GM19043 (cell line): ENCODE results near the gene CEP95.
"Not testable (repeated sequence)": the region's sequence is repeated elsewhere in the genome, so short reads cannot be mapped to it uniquely, and the experiment has no call there.

Source experiments
- ATAC-seq: cut with Tn5 transposase; IDR thresholded peaks from one replicate; pipeline ENCODE4 v1.9.1; 2021; ENCODE audit warnings: low read depth; ENCODE audit not compliant: unreplicated experiment

The CEP95 gene

DNA sequence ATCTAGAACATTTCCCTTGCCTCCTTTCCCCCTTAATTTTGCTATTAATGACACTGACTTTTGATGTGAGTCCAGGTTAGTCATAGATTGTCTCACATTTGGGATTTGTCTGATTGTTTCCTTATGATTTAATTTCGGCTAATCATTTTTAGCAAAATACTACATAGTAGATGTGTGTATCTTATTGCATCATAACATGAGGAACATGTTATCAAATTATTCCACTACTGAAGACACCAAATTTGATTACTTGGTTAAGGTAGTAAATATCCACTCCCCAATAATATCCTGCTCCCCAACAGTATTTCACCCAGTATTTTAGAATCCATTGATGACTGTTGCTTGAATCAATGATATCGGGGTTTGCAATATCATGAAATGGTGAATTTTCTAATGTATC lies 12.7 kb upstream of the CEP95 start:
- ATAC-seq, result no peak

DNA sequence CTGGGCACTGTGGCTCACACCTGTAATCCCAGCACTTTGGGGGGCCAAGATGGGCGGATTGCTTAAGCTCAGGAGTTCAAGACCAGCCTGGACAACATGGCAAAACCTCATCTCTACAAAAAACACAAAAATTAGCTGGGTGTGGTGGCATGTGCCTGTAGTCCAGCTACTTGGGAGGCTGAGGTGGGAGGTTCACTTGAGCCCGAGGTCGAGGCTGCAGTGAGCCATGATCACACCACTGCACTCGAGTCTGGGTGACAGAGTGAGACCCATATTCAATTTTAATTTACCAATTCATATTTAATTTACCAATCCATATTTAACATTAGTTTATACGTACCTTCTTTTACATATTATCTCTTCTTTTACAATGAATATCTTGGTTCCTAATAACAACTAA lies 11.5 kb upstream of the CEP95 start:
- ATAC-seq, result not testable (repeated sequence)

DNA sequence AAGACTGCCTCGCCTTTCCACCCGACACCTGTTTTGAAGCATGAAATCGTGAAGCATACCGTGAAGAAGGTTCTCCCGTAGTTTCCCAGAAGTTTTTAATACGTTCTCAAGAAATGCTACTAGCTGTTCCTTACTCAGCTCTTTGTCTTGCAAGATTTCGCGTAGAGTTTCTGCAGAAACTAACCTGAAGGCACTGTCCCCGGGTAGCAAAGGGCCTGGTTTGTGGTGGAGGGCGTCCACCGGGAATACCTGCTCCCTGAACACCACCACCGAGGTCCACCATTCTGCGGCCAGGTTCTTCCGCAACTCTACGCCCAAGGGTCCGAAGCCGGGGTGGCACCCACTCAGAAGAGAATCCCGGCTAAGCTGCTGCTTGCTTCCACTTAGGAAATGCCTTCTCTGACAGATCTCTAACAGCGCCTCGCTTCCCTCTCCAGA lies 10.4 kb upstream of the CEP95 start:
- no peak for ATAC-seq

DNA sequence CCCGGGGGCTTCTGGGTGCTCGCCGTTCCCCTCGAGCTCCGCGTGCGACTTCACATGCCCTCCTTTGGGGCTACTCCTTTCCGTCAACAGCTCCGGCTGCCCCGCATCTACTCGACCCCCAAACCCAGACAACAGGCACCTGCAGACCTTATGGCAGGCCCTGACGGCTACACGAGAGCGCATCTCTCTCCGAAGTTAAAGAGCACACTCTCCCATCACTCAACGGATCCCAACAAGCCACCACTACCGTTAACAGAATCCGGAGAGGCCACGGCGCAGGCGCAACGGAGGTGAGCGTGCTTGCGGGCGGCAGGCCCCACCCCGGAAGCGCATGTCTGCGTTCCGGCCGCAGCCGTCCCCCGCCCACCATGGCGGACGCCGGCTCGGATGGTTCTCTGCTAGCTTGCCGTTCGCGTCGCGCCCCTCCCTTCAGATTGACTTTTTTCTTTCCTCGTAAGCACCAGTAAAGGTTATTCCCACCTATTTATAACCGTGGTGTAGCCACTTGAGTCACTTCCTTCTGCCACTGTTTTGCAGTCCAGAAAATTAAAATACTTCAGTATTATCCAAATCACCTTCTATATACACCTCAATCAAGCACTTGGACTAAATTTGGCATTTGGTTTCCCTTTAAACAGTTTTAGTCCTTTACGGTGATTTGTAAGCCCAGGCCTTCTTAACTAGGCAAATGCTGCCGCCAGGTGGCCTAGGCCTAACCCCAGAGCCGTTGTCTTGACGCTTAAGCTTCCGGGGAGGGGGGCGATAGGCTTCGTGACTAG lies 9.8 kb upstream of the CEP95 start, which contains the start of gene POLG2:
Gene POLG2, minus strand, starts transcription at position 269 of the 779 bp plus-strand sequence. Its CDS starts 86 bp downstream, at position 183.
- ATAC-seq, result peak; percentile 91

DNA sequence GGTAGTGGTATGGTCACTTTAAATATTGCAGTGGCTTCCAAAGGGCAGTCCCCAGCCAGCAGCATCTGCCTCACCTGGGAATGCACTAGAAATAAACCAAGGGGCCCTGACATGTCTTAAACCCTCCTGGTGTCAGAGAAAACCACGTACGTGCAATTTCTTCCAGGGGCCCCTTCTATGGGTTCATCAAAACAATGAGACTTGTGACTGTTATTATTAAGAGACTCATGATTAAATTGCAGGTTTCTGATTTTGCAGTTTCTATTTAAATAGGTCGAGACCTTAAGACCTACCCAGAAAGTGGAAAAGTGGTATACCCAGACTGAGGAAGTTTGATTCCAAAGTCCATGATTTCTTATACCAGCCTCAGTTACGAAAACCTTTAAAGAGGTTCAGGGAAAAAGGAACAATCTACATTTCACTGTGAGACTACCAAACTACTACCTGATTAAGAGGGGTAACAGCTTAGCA lies 9.2 kb upstream of the CEP95 start:
- ATAC-seq, result no peak

DNA sequence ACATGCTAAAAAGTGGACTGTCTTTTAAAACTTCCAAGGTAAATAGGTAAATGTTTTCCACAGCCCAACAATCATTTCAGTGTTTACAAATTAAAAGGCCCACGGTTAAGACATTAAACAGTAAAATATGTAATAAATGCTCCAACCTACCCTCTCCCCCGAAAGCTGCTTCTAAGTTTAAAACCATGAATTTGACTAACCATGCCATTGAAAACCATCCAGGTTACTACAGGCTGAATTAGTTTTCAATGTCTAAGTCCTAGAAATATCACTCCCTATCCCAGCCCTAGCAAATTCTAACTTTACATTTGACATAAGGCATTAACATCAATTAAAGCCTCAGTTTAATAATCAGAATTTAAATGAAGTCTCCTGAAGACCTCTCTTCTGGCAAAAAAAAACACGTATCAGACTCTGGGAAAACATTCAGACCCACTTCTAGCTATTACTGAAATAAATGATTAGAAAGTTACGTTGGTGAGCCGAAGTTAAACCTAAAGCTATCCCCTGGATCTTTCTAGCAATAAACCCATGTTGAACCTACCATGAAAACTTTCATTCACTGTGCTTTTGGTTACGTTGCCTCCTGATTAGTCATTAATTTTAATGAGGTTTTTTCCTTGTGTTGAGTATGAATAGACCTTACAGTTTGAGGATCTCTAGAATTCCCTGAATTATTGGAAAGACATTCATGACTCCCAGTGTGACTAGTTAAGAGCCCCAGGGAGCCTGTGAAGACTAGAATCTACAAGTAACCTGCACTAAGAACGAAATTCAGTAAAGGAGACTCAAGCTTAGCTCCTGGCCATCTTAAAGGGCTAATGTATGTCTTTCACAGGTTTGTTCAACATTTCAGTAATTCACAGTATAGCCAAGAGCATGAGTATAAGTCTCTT lies 8.2 kb upstream of the CEP95 start:
- no peak for ATAC-seq

DNA sequence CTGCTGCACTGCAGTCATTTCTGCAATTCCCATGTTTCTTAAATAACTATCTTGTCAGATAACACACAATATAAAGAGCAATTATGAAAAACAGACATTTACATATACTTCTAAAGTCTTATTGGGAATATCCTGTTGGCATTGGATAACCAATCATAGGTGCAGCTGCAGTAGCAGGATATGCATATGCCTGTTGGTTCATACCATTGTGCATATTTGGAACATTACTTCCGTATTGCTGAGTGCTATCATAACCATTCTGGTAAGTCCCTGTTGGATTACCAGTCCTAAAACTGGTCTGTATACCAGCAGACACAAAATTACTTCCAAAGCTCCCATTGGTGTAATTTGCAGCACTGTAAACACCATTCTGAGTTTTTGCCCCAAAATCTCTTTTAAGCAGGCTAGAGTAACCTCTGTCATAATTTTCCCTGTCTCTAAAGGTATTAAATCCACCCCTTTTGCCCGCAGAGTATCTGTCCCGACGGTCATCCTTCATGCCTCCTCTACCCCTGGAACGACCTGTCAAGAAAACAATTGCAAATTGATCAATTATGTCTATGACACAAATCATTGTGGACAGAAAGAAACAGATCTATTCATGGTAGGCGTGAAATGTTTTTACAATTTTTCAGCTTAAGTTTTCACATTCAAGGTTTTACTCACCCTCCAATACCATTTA lies 6.8 kb upstream of the CEP95 start:
- no peak for ATAC-seq

DNA sequence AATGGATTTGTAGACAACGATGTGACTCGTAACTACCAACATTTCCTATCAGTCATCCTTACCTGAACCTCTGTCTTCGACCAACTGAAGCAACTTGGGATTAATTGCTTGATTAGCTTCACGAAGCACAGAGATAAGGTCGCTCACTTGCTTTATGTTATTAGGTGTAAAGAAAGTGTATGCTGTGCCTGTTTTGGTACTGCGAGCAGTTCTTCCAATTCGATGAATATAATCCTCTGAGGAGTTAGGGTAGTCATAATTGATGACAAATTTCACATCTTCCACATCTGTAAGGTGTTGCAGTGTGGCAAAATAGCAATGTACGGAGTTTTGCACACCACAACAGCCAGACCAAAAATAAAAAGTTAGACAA lies 6.3 kb upstream of the CEP95 start:
- no peak for ATAC-seq

DNA sequence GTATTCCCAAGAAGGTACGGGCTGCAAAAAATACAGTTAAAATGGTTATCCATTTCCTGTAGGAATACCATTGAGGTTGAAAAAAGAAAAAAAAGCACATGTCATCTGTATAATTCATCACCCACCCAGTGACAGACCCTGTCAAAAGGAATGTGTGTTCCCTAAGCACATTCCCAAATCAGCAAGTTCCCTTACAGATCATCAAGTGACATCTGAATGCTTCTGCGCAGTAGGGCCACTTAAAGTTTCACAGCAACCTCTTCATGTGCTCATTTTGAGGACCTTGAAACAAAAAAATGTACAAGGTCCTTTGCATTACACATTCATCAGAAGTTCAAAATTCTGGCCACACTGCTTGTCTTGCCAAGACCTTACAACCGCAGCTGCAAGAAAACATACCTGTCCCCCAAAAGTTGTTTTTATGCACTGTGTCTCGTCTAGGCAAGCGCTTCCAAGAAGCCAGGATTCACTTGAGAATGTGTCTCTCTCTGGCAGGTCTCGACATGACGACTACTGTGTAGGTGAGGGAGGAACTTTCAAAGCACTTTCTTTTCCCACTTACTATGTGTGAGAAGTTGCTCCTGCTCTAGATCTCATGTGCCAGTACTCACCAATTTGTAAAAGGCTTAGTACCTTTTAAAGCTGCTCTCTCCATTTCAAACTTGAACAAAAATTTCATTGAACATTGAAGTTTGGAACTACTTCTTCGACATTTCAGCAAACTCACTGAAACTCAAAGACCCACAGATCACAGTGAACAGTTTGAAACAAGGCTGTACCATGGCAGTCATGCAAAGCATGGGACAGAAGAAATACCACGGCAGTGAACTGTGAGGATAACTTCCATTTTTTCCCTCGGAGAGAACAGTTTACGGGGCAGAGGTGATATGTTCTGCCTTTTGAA lies 5.7 kb upstream of the CEP95 start:
- no peak for ATAC-seq

DNA sequence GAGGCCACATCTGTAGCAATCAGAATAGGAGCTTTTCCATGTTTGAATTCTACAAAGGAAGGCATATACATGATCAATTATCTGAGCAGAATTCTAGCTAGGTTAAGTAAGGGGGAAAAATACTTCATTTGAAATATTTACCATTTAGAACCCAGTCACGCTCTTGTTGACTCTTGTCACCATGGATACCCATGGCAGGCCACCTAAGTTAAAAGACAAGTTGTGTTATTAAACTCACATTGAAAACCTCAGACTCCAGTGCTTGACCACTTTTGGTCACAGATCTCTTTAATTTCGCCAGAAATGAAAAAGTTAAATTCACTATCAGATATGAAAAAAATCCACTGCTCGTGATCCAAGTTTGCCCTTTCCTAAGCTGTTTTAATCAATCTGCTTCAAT lies 4.8 kb upstream of the CEP95 start:
- ATAC-seq, result no peak

DNA sequence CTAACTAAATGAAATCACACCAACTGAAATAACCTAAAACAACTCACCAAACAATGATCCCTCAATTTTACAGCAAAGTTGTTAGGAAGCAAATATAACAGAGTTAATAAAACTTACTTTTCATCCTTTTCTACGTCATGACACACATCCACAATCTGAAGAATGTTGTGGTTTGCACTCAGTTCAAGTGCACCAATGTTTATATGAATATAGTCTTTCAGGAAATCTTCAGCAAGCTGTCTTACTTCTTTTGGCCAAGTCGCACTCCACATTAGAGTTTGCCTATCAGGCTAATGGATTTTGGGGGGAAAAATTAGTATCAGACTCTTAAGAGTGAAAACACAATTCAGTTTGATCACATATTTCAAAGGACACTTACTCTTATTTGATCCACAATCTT lies 4.0 kb upstream of the CEP95 start:
- no peak for ATAC-seq

DNA sequence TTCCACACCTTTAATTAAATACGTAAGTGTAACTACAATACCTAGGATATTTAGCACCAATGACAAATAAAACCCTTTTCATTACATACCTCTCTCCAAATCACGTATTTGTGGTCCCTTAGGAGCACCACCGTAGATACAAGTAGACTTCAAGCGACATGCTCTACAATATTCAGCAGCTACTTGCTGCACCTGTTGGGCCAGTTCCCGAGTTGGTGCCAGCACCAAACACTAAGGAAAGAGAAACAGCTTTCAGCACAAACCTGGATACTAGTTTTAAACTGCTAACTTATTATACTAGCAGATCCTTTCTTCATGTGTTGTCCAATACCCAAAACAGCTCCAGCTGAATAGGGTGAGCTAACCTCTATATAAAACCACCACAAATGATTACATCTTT lies 3.4 kb upstream of the CEP95 start:
- ATAC-seq, result no peak

DNA sequence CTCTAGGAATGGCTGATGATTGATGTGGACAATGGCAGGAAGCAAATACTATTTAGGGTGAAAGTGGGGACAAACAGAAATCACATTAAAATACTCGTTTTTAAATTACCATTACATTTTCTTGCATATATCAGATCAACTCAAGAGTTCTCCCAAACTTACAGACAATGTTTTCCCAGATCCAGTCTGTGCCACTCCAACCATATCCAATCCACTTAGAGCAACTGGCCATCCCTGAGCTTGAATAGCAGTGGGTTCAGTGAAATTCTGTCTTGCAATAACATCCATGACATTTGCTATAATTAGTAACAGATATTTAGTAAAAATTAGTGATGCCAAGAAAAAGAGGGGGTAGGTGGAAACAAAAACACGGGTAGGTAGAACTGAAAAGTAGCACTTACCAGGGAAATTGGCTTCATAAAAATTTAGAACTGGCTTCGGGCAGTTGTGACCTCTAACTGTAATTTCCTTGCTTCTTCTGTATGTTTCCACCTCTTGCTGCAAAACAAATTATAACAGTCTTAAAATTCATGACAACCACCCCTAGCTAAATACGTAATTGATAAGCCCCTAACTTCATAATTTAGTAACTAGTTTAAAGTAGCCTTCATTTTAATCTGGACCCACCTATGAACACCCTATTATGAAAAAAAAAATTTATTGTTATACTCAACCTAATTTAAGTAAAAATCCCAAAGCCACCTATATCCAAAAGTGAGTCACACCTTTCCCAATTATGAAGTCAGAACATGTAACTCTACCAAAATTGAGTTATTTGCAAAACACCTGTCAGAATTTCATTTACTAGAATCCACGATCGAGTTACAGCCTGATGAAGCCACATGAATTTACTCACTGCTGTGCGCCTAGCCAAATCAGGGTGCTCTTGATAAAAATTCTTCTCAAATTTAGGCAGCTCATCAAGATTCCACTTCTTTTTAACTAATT lies 2.7 kb upstream of the CEP95 start:
- ATAC-seq, result no peak

DNA sequence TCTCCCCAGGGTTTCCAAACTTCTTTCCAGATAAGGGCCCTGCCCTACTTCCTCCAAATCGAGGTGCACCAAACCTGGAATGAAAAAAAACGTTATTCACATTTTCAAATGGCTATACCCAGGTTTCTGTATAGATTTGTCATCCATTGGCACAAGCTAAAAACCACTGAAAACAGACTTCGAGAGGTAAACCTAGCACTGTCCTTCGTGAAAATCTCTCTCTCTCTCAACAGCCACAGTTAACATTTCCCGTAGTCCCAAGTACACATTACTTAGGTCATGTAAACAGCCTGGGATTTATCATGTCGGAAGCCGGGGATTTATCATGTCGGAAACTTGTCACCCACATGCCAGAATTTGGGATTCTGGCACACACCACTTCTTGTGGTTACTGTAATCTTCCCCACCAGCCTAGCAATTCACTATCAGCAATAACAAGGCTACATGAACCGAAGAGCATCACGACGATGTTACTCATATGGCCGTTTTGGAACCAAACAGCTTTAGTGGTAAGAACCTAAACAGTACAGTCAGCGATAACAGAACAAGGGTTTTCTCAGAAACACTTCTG lies 1.9 kb upstream of the CEP95 start:
- ATAC-seq, result no peak

DNA sequence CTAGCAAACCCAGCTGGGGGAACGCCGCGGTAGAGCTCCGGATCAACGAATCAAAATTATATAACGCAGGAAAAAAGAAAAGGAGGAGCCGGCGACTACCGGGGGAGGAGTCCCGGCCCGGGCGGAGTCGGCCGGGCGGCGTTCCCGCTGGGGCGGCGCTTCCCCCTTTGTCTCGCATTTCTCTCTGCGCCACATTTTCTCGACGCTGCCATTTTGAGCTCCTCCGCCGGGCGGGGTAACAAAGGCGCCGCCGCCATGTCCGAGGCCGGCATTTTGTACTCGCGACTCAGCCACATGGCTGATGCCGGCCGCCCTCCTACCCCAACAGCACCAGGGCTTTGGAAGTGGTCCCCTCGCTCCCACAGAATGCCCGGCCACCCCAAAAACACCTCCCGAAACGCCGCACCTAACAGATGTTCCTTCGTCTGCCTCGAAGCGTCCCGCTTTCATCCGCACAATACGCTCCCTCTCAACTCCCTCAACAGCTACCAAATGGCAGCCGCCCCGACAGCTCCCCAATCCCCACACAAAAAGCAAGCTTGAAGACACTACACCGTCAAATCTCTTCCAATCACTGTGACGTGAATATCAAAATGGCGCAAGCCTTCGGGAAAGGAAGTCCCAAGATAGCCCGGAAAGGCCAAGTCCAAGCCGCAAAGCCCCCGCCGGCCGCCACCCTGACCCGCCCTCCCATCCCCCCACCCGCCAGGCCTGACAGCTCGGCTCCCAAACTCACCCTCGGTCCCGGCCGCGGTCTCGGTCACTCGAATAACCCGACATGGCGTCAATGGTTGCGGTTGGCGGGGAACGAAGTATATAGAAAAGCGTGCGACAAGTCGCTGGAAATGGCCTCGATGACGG lies 1.2 kb upstream of the CEP95 start:
- no peak for ATAC-seq

DNA sequence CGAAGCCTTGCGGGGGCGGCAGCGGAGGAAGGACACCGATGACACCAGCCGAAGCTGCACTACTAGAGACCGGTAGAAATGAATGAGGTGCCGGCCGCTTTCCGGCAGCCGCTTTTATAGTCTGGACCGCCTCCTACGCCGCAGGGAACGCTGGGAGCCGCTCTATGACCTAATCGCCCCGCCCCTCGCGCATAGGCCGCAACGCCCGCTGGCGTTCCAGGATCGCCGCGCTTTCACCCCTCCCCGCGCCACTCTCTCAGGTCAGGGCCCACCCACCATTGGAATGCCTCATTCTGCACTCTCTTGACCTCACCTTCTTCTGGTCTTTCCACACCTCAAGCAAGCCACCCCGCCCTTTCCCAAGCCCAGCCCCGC lies 589 bp upstream of the CEP95 start, which contains the start of gene DDX5:
Gene DDX5, minus strand, starts transcription at position 89 of the 375 bp plus-strand sequence. CDS start 170 bp downstream, outside the sequence.
- peak; percentile 52 for ATAC-seq

DNA sequence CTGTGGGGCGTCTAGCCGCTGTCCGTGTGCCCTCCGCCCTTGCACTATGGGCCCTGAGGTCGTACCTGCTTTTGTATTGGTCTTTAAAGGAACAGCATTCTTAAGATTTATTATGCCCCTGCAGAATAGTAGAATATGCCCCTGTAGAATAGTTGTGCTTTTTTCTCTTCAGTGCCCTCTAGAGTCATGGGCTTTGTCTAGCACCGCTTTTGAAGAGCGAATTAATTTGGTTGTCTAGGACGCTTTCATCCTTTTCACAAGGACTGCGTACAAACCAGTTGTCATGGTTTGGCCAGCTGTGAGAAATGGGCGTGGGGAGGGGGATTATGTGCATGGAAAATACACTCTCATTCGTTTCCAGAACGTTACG lies 621 bp downstream of the CEP95 start:
- peak; percentile 33 for ATAC-seq

DNA sequence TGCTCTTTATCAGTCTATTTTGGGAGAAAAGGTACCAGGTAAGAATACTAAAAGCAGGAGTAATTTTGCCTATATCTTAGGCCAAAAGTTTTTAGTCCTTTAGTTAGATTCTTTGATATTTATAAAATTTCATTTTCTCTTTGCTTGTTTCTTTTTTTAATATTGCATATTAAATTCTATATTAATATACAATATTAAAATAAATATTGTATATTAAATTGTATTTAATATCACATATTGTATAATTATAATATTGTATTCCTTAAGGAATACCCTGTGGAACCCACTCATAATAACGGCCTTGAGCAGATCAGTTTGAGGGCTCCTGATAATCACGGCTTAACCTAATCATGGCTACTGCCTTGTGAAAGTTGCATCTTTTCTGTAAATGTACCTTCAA lies 1.9 kb downstream of the CEP95 start:
- no peak for ATAC-seq
